ENCODE results near the gene MSL2.
"Not testable (repeated sequence)": the region's sequence is repeated elsewhere in the genome, so short reads cannot be mapped to it uniquely, and the experiment has no call there.

The MSL2 gene

DNA sequence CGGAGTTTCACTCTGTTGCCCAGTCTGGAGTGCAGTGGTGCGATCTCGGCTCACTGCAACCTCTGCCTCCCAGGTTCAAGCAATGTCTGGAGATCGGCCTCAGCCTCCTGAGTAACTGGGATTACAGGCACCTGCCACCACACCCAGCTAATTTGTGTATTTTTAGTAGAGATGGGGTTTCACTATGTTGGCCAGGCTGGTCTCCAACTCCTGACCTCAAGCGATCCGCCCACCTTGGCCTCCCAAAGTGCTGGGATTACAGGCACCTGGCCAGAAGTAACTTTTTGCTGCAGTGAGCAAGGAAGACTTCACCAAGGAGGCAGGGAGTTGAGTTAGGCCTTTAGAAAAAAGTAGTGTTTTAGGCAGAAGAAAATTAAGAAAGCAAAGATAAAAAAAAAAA, 3.9 kb downstream of the MSL2 start:
- DNase-seq: not testable (repeated sequence)

- no peak for DNase-seq
Observed at GRCh38 chr3:136189859-136190617, 6.1 kb downstream of the MSL2 start.

DNA sequence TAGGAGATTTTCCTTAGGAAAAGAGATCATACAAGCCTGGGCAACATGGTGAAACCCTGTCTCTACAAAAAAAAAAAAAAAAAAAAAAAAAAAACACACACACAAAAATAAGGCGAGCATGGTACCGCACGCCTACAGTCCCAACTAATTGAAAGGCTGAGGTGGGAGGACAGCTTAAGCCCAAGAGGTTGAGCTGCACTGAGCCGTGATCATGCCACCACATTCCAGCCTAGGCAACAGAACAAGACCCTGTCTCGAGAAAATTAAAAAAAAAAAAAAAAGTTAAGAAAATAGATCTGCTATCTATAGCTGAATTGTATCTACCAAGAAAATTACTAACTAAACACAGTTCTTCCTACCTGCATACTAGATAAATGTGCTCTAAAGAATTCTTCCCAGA, 7.1 kb downstream of the MSL2 start:
- DNase-seq: no peak

DNA sequence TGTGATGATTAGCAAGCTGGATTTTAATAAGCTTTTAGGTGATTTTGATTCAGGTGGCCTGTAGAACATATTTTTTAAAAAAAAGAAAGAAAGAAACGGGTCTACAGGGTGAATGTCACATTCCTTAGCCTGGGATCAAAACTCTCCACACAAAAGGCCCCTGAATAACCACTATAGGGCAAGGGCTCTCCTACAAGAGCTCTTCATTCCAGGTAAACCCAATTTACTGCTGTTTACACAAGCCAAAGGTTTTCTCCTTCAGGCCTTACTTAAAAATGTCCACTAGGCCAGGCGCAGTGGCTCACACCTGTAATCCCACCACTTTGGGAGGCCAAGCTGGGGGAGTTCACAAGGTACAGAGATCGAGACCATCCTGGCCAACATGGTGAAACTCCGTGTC, 8.3 kb downstream of the MSL2 start:
- DNase-seq: no peak

GRCh38 chr3:136186846-136187245, 9.3 kb downstream of the MSL2 start:
- no peak for DNase-seq

DNA sequence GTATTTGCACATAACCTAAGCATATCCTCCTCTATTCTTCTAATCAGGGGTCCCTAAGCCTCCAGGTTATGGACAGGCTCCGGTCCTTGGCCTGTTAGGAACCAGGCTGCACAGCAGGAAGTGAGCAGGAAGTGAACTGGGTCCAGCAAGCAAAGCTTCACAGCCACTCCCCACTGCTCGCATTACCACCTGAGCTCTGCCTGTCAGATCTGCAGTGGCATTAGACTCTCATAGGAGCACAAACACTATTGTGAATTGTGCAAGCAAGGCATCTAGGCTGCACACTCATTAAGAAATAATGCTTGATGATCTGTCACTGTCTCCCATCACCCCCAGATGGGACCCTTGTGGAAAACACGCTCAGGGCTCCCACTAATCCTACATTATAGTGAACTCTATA, 9.8 kb downstream of the MSL2 start:
- DNase-seq: no peak

DNA sequence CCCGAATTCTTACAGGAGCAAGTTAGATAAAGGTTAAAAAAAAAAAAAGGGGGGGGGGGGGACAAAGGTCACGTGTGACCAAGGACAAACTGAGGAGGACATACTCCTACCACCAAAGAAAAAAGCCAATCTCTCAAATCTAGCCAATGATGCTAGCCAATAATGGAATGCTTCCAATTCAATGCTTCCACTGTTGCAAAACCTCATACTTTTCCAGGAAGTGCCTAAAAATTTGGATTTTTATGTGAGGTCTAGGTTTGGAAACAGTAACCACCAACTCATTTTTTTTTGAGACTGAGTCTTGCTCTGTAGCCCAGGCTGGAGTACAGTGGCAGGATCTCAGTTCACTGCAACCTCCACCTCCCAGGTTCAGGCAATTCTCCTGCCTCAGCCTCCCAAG, 11.4 kb downstream of the MSL2 start:
- no peak for DNase-seq

DNA sequence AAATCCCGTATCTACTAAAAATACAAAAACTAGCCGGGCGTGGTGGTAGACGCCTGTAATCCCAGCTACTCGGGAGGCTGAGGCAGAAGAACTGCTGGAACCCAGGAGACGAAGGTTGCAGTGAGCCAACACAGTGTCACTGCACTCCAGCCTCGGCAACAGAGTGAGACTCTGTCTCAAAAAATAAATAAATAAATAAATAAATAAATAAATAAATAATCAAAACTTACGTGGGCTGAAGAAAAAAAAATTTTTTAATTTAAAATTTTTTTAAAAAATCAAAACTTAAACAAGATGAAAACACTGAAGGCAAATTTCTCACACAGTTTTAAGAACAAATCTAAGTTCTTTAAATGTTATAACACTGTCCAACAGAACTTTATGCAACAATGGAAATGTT, 14.4 kb downstream of the MSL2 start:
- DNase-seq: no peak

- no peak for DNase-seq
Observed at GRCh38 chr3:136177876-136178275, 18.3 kb downstream of the MSL2 start.

GRCh38 chr3:136173939-136174490, 22.1 kb downstream of the MSL2 start:
- no peak for DNase-seq

DNA sequence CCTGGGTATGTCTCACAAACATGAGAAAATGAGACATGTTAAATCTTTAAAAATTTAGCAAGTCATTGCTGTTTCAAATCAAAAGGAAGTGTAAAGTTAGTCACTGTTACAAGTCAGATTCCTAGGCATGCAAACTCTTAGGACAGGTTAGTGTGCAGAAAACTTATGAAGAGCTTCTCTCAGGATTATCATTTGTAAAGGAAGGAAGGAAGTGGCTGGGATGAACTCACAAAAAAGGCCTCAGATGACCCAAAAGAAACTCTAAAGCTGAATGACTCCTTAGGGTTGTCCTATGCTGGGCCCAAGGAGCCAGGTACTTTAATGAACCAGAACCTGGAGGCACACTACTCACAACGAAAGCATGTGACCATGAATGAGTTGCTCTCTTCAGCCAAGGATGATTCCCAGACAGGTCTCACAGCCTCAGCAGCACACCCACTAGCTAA, 25.0 kb downstream of the MSL2 start:
- no peak for DNase-seq

- DNase-seq: not testable (repeated sequence)
Observed at GRCh38 chr3:136168236-136168635, 27.9 kb downstream of the MSL2 start.

DNA sequence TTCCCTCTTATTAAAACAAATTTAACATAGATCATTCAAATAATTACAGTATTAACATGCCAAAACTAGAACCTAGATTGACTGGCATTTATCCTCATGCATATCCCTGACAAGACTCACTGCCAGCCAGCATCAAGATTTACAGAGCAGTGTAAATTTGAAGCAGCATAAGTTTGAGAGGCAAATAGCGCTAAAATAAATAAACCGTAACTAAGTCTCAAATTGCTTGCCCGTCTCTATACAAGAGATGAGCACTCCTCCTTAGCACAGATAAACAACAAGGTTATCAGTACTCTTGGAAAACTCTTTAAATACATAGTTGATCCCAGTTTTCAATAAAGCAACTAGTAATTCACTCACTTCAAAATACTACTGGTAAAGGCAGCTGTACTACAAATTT, 29.6 kb downstream of the MSL2 start:
- DNase-seq: no peak

GRCh38 chr3:136163607-136164006, 32.5 kb downstream of the MSL2 start:
- not testable (repeated sequence) for DNase-seq

- no peak for DNase-seq
Observed at GRCh38 chr3:136162322-136162721, 33.8 kb downstream of the MSL2 start.

- DNase-seq: no peak
Observed at GRCh38 chr3:136161516-136161915, 34.6 kb downstream of the MSL2 start.

- DNase-seq: no peak
Observed at GRCh38 chr3:136152963-136153362, 43.2 kb downstream of the MSL2 start.

- no peak for DNase-seq
Observed at GRCh38 chr3:136152176-136152843, 43.8 kb downstream of the MSL2 start.

DNA sequence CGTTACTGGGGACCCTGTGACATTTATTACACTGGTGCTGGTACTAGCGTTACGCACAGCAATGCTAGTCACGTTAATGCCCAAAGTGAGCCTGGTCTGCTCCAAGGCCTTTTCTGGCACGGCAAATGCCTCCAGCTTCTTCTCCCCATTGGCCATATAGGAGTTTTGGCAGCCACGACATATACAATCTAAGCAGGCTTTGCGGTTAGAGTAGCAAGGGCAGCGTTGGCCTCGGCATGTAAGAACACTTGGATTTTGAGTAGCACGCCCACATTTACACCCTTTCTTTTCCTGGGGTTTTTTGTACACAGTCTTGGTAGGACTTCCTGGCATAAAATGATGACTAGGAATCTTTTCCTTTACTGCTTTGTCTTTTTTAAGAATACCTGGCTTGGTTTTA, 44.9 kb downstream of the MSL2 start:
- DNase-seq: no peak

- DNase-seq: no peak
Observed at GRCh38 chr3:136149667-136150066, 46.5 kb downstream of the MSL2 start.

DNA sequence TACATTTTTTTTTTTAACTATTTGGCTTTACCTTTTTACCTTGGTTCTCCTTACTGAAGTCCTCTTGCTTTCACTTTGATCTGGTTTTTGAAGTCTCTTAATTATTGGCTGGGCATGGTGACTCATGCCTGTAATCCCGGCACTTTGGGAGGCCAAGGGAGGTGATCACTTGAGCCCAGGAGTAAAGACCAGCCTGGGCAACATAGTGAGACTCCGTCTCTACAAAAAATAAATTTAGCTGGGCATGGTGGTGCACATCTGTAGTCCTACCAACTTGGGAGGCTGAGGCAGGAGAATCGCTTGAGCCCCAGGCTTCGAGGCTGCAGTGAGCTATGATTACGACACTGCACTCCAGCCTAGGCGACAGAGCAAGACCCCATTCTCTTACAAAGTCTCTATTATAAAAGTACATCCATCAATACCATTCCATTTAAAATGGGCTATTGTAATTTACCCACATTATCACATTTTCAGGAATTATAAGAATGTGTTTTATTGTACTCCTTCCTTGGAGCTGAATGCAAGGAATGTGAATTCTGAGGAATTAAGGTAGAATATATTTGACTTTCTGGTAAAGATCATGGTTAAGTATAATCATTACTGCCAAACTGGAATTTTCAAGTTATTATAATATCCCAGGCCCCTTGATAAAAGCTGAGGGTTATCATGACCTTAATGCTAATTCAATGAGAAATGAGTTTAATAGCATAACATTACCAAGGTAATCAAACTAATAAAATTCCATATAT, 49.0 kb downstream of the MSL2 start:
- DNase-seq: no peak

GRCh38 chr3:136144397-136144796, 51.7 kb downstream of the MSL2 start:
- not testable (repeated sequence) for DNase-seq

DNA sequence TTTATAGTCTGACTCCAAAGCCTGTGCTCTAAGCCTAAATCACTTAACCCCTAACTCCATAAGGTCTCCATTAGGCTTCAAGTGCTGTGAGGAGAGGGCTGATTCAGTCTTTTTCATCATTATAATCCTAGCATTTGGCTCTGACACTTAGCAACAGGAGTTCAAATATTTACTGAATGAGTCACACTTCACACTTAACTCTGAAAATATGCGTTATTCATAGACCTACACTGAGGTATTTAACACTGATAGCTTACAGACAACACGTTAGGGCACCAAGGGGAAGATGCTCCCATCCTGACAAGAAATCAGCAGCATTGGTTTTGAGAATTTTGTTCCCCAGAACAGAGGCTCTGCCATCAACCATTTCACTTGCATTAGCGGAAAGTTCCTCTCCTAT, 53.5 kb downstream of the MSL2 start:
- no peak for DNase-seq

DNA sequence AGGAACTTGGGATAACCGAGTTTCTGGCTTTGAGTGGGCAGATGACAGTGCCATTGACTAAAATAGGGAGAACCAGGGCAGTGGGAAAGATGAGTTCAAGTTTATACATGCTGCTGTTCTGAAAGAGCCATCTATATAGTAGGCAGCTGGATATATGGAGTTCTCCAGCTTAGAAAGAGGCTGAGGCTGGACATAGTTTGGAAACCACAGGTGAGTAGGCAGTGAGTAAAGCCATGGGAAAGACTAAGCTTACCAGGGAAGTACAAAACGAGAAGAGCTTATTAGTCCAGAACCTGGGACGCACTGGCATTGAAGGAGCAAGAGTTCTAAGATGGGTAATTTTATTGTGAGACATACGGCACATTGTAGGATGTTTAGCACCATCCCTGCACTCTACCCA, 54.2 kb downstream of the MSL2 start:
- no peak for DNase-seq

Data from stimulated activated CD4-positive, alpha-beta T cell treated with anti-CD3 and anti-CD28 coated beads, Interleukin-2, amount 100 ng/mL, for 48 hours (primary cell).